SK-N-SH (cell line): Measurements from ENCODE around the gene NELFE.

Source experiments
- EP300 ChIP-seq, 2 experiments: IDR thresholded peaks; 2 replicates each; pipeline versions ENCODE4 v1.4.0 to v1.6.1; 2012; ENCODE audit warnings: borderline replicate concordance in 1 of 2, low read depth in 1 of 2, low read length in 1 of 2
- EZH2phosphoT487 ChIP-seq: fragments of 200-600 bp; sonication (generic); IDR thresholded peaks from 2 replicates; pipeline ENCODE4 v1.6.1; 2017; ENCODE audit warnings: low read depth, mixed run types, mild to moderate bottlenecking, antibody characterized with exemption, moderate library complexity, borderline replicate concordance
- JUND ChIP-seq: IDR thresholded peaks from 2 replicates; pipeline ENCODE4 v1.4.0; 2012
- MAX ChIP-seq: IDR thresholded peaks from 2 replicates; pipeline ENCODE4 v1.4.0; 2012; ENCODE audit warnings: low read depth
- POLR2AphosphoS5 ChIP-seq: IDR thresholded peaks from 2 replicates; pipeline ENCODE4 v1.6.1; 2012; ENCODE audit warnings: low read depth, low read length
- TF ChIP-seq, protein P1 (sequence below): fragments of 200-600 bp; sonication (generic); IDR thresholded peaks from 2 replicates; pipeline ENCODE4 v1.6.1; 2017; ENCODE audit warnings: antibody characterized with exemption, mild to moderate bottlenecking, moderate library complexity

DNA sequence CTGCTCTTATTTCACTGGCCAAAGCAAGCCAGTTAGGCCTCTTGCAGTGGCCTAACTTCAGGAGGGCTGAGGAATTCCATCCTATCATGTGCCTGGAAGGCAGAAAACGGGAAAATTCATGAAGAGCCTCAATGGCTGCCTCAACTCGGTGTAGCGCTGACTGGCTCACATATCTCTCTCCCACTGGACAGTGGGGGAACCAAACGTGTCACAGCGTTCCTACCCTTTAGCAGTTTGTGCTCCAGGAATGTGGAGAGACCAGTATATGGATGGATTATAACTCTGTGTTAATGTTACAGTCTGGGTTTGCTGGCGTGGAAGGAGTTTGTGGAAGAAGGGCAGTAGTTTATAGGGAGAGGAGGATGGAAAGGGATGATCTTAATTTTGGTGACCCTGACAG lies 43.0 kb downstream of the NELFE start:
- TF ChIP-seq EZH2phosphoT487 = no peak
- TF ChIP-seq POLR2AphosphoS5 = no peak
- no peak for TF ChIP-seq EP300 (IDR thresholded peaks at IDR 0.05; ENCODE audit: borderline replicate concordance in 1 of 2, low read depth in 1 of 2, low read length in 1 of 2)
- TF ChIP-seq, protein P1, sequence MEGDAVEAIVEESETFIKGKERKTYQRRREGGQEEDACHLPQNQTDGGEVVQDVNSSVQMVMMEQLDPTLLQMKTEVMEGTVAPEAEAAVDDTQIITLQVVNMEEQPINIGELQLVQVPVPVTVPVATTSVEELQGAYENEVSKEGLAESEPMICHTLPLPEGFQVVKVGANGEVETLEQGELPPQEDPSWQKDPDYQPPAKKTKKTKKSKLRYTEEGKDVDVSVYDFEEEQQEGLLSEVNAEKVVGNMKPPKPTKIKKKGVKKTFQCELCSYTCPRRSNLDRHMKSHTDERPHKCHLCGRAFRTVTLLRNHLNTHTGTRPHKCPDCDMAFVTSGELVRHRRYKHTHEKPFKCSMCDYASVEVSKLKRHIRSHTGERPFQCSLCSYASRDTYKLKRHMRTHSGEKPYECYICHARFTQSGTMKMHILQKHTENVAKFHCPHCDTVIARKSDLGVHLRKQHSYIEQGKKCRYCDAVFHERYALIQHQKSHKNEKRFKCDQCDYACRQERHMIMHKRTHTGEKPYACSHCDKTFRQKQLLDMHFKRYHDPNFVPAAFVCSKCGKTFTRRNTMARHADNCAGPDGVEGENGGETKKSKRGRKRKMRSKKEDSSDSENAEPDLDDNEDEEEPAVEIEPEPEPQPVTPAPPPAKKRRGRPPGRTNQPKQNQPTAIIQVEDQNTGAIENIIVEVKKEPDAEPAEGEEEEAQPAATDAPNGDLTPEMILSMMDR = no peak
- no peak for TF ChIP-seq MAX
- TF ChIP-seq JUND = no peak
